Measurements from ENCODE around the gene KATNIP.

DNA sequence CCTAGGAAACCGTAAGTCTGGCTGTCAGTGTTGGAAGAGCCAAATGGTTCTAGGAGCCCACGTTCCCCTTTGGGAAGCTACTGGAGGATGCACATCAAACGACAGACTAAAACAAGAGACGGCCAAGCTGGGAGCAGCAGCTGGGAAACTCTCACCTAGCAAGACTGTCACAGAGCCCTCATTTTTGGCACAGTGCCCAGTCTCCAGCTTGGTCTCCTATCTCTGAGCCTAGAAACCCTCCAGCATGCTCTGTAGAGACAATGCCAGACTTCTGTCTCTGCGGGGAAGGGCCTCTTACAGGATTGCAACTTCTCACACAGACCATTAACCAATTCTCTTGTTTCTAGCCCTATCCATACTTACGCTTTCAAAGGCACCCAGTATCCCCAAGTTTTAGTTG is 23.8 kb upstream of the KATNIP start:
- TF ChIP-seq, protein P1, sequence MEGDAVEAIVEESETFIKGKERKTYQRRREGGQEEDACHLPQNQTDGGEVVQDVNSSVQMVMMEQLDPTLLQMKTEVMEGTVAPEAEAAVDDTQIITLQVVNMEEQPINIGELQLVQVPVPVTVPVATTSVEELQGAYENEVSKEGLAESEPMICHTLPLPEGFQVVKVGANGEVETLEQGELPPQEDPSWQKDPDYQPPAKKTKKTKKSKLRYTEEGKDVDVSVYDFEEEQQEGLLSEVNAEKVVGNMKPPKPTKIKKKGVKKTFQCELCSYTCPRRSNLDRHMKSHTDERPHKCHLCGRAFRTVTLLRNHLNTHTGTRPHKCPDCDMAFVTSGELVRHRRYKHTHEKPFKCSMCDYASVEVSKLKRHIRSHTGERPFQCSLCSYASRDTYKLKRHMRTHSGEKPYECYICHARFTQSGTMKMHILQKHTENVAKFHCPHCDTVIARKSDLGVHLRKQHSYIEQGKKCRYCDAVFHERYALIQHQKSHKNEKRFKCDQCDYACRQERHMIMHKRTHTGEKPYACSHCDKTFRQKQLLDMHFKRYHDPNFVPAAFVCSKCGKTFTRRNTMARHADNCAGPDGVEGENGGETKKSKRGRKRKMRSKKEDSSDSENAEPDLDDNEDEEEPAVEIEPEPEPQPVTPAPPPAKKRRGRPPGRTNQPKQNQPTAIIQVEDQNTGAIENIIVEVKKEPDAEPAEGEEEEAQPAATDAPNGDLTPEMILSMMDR (IDR thresholded peaks at IDR 0.05): no peak
- no peak for TF ChIP-seq ZFX (IDR thresholded peaks at IDR 0.05; ENCODE audit: borderline replicate concordance)

All from 22Rv1 (cell line).